ENCODE results near the gene ZCCHC8.

The ZCCHC8 gene

DNA sequence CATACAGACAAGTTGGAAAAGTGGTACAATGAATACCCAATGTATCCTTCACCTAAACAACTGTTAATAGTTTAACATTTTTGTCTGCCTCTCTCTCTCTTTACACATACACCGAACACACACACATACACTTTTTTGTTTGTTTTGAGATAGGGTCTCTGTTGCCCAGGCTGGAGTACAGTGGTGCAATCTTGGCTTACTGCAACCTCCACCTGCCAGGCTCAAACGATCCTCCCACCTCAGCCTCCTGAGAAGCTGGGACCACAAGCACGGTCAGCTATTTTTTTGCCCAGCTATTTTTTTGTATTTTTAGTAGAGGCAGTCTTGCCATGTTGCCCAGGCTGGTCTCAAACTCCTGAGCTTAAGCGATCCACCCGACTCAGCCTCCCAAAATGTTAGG, 16.8 kb downstream of the ZCCHC8 start:
- H3K27ac ChIP-seq (replicated peaks), result no peak overlapping the region
- H3K27me3 ChIP-seq (ENCODE audit: insufficient read depth, poor library complexity, severe bottlenecking), result no peaks in the 10 kb centered on the region
- no peak for TF ChIP-seq SPI1 (IDR thresholded peaks at IDR 0.05; ENCODE audit: borderline replicate concordance, low read depth)
- TF ChIP-seq POLR2AphosphoS5 (IDR thresholded peaks at IDR 0.05; ENCODE audit: low read depth), result no peak
- no peak for TF ChIP-seq GABPA (IDR thresholded peaks at IDR 0.05; ENCODE audit: low read depth)
- no peak for TF ChIP-seq REST (IDR thresholded peaks at IDR 0.05; ENCODE audit: insufficient replicate concordance, low read depth)
- TF ChIP-seq, protein P1, sequence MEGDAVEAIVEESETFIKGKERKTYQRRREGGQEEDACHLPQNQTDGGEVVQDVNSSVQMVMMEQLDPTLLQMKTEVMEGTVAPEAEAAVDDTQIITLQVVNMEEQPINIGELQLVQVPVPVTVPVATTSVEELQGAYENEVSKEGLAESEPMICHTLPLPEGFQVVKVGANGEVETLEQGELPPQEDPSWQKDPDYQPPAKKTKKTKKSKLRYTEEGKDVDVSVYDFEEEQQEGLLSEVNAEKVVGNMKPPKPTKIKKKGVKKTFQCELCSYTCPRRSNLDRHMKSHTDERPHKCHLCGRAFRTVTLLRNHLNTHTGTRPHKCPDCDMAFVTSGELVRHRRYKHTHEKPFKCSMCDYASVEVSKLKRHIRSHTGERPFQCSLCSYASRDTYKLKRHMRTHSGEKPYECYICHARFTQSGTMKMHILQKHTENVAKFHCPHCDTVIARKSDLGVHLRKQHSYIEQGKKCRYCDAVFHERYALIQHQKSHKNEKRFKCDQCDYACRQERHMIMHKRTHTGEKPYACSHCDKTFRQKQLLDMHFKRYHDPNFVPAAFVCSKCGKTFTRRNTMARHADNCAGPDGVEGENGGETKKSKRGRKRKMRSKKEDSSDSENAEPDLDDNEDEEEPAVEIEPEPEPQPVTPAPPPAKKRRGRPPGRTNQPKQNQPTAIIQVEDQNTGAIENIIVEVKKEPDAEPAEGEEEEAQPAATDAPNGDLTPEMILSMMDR (IDR thresholded peaks at IDR 0.05; ENCODE audit: insufficient read depth, low read length), result no peak
- no peak overlapping the region for H3K4me3 ChIP-seq (replicated peaks; ENCODE audit: insufficient read depth, low read length)
- no peak for DNase-seq (ENCODE audit: low read depth in 1 of 2, low spot score in 1 of 2)

GRCh38 chr12:122481861-122482260, 18.9 kb downstream of the ZCCHC8 start:
- Histone ChIP-seq H3K27ac (replicated peaks) (no peak overlapping the region), H3K27me3 (ENCODE audit: insufficient read depth, poor library complexity, severe bottlenecking) (no peaks in the 10 kb centered on the region), H3K4me3 (replicated peaks; ENCODE audit: insufficient read depth, low read length) (no peak overlapping the region)
- DNase-seq (ENCODE audit: low read depth in 1 of 2, low spot score in 1 of 2), result no peak
- TF ChIP-seq, protein P1 (IDR thresholded peaks at IDR 0.05; ENCODE audit: insufficient read depth, low read length), result no peak
- TF ChIP-seq REST (IDR thresholded peaks at IDR 0.05; ENCODE audit: insufficient replicate concordance, low read depth), result no peak
- TF ChIP-seq SPI1 (IDR thresholded peaks at IDR 0.05; ENCODE audit: borderline replicate concordance, low read depth), result no peak
- TF ChIP-seq GABPA (IDR thresholded peaks at IDR 0.05; ENCODE audit: low read depth), result no peak
- TF ChIP-seq POLR2AphosphoS5 (IDR thresholded peaks at IDR 0.05; ENCODE audit: low read depth), result no peak

GRCh38 chr12:122480753-122481152, 20.0 kb downstream of the ZCCHC8 start:
- DNase-seq (ENCODE audit: low read depth in 1 of 2, low spot score in 1 of 2), result no peak
- no peaks in the 10 kb centered on the region for H3K27me3 ChIP-seq (ENCODE audit: insufficient read depth, poor library complexity, severe bottlenecking)
- TF ChIP-seq, protein P1 (IDR thresholded peaks at IDR 0.05; ENCODE audit: insufficient read depth, low read length), result no peak
- TF ChIP-seq GABPA (IDR thresholded peaks at IDR 0.05; ENCODE audit: low read depth) (no peak), SPI1 (IDR thresholded peaks at IDR 0.05; ENCODE audit: borderline replicate concordance, low read depth) (no peak), REST (IDR thresholded peaks at IDR 0.05; ENCODE audit: insufficient replicate concordance, low read depth) (no peak)

More at GRCh38 chr12:122480753-122481152, 20.0 kb downstream of the ZCCHC8 start:
- Histone ChIP-seq H3K27ac (replicated peaks) (no peak overlapping the region), H3K4me3 (replicated peaks; ENCODE audit: insufficient read depth, low read length) (no peak overlapping the region)
